GM12892 (cell line): ENCODE results near the gene VPS35L.
"Not testable (repeated sequence)": the region's sequence is repeated elsewhere in the genome, so short reads cannot be mapped to it uniquely, and the experiment has no call there.

Experiments used
- DNase-seq: peaks from one replicate; pipeline ENCODE4 v3.0.0; 2011; ENCODE audit not compliant: insufficient read length
- FAIRE-seq: peaks from 2 replicates; lab custom pipeline; 2011; peaks lifted over from hg19 to GRCh38; lab: Jason Lieb, UNC
- POLR2A ChIP-seq: IDR thresholded peaks from 2 replicates; pipeline ENCODE4 v1.6.1; 2011; ENCODE audit warnings: low read depth, low read length, control low read depth
- POLR2AphosphoS5 ChIP-seq: IDR thresholded peaks from 2 replicates; pipeline ENCODE4 v1.6.1; 2011; ENCODE audit warnings: low read depth, low read length, control low read depth
- TAF1 ChIP-seq: IDR thresholded peaks from 2 replicates; pipeline ENCODE4 v1.6.1; 2011; ENCODE audit warnings: low read depth, mild to moderate bottlenecking, control low read depth, low read length, borderline replicate concordance

Gene VPS35L

DNA sequence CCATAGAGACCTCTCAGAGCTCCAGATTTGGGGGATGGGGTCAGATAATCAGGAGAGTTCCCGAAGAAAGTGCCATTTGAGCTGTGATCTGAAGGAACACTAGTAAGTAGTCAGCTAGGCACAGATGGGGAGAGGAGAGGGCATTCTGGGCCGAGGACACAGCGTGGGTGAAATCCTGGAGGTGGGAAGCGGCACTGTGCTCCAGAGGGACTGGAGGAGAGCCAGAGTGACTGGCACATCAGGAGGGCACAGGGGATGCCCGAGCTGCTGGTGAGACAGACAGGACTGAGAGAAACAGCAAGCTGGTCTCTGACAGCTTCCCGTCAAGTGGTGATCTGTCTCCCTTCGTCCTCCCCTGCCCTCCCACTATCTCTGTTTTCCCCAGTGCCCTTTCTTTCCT lies 121.9 kb downstream of the VPS35L start:
- no peak for DNase-seq
- no peak for TF ChIP-seq POLR2AphosphoS5
- TF ChIP-seq TAF1 = no peak
- no peak for FAIRE-seq

DNA sequence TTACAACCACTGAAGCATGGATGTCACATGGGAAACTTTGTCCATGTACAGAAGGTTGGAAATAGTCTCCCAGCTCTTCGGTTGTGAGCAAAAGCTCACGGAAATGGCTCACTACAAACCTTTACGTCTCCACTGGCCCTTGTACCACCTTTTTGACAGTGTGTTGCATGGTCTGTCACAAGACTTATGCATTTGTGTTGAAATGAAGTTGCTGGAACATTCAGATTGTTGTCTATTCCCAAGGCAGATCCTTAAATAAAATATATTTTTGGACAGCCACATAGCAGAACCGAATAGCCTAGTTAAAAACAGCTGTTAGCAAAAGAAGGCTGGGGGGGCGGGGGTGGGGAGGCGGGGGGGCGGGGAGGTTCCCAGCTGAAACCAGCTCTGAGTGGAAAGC lies 123.3 kb downstream of the VPS35L start:
- TF ChIP-seq TAF1 (no peak), POLR2A (no peak), POLR2AphosphoS5 (no peak)
- DNase-seq (no peak), FAIRE-seq (no peak)

GRCh38 chr16:19679281-19679680 lies 123.8 kb downstream of the VPS35L start:
- not testable (repeated sequence) for FAIRE-seq, DNase-seq

GRCh38 chr16:19680881-19681340 lies 125.4 kb downstream of the VPS35L start:
- FAIRE-seq = no peak
- TF ChIP-seq POLR2AphosphoS5 (no peak), TAF1 (no peak), POLR2A (no peak)
- DNase-seq = no peak

GRCh38 chr16:19681637-19682036 lies 126.1 kb downstream of the VPS35L start:
- no peak for TF ChIP-seq TAF1
- no peak for TF ChIP-seq POLR2A
- TF ChIP-seq POLR2AphosphoS5 = no peak
- FAIRE-seq (no peak), DNase-seq (no peak)

GRCh38 chr16:19683453-19684236 lies 128.1 kb downstream of the VPS35L start:
- TF ChIP-seq POLR2AphosphoS5 (no peak), POLR2A (no peak), TAF1 (no peak)
- FAIRE-seq (no peak), DNase-seq (no peak)

GRCh38 chr16:19685176-19685575 lies 129.7 kb downstream of the VPS35L start:
- TF ChIP-seq TAF1 (no peak), POLR2AphosphoS5 (no peak), POLR2A (no peak)
- no peak for DNase-seq
- no peak for FAIRE-seq

DNA sequence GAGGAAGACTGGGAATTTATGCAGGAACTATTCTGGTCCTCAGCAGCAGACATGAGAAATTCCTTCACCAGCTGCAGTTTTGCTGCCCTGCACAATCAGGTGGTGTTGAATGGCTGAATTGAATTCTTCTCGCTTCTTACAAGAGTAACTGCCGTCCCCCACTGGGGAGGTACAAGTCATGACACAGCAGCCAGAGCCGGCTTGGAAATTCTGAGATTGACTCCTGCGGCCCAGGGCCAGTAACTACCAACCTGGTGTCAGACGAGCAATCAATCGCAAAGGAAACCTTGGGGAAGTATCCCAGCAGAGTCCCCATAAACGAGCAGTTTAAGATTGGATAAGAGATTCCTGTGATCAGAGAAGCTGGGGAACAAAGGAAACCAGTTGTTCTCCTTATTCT lies 131.8 kb downstream of the VPS35L start:
- FAIRE-seq (no peak), DNase-seq (no peak)
- TF ChIP-seq POLR2AphosphoS5 (no peak), TAF1 (no peak), POLR2A (no peak)

DNA sequence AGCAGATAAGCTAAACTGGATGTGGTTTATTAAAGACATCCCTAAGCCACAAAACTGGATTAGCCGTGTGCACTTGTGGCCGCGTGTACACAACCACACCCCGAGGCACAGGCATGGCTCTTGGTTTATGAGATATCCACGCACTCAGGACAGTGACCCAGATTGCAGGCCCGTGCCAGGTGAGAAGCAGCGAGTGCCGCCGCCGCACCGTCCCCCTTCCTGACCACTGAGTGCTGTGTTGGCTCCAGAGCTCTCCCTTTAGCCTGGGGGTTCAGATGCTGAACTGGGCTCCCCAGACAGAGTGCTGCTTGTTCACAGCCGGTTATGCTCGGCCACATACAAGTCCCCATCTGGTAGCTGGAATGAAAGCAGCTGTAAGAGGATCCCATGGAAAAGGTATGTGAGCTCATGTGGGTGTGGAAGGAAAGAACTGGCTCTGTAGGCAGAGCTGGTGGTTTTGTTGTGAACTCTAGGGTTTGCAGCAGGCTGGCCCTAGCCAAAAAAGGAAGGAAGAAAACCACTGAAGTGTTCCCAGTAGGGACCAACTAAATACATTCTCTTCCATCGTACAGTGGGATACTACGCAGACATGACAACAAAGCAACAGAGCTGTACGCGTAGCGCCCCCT lies 133.0 kb downstream of the VPS35L start:
- no peak for TF ChIP-seq POLR2A
- TF ChIP-seq TAF1 = no peak
- no peak for TF ChIP-seq POLR2AphosphoS5
- DNase-seq (no peak), FAIRE-seq (no peak)

DNA sequence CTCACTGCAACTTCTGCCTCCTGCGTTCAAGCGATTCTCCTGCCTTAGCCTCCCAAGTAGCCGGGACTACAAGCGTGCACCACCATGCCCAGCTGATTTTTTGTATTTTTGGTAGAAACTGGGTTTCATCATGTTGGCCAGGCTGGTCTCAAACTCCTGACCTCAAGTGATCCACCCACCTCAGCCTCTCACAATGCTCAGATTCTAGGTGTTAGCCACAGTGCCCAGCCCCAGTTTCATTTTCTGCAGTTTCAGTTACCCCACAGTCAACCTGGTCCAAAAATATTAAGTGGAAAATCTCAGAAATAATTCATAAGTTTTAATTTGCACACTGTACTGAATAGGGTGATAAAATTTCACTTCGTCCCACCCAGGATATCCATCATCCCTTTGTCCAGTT lies 133.8 kb downstream of the VPS35L start:
- TF ChIP-seq POLR2A (no peak), POLR2AphosphoS5 (no peak), TAF1 (no peak)
- FAIRE-seq = no peak
- no peak for DNase-seq

DNA sequence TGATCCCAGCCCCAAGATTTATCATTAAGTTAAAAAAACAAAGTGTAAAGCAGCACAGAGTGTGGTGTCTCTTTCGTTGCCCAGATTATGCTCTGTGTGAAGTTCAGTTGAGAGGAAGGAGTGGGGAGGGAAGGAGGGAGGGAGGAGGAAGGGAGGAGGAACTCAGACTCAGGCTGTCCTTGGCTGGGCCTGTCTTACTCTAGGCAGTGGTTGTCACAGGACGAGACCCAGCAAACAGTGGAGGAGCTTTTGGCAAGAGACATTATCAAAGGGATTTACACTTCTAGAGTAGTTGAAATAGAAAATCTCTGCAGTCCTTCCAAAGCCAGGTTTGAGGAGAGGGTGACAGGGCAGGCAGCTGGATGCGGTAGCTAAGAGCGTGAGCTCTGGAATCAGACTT lies 134.7 kb downstream of the VPS35L start:
- DNase-seq = no peak
- no peak for TF ChIP-seq POLR2AphosphoS5
- no peak for TF ChIP-seq TAF1
- no peak for TF ChIP-seq POLR2A
- FAIRE-seq = no peak

GRCh38 chr16:19691161-19691711 lies 135.7 kb downstream of the VPS35L start:
- TF ChIP-seq POLR2AphosphoS5 (no peak), POLR2A (no peak), TAF1 (no peak)
- FAIRE-seq (no peak), DNase-seq (no peak)

DNA sequence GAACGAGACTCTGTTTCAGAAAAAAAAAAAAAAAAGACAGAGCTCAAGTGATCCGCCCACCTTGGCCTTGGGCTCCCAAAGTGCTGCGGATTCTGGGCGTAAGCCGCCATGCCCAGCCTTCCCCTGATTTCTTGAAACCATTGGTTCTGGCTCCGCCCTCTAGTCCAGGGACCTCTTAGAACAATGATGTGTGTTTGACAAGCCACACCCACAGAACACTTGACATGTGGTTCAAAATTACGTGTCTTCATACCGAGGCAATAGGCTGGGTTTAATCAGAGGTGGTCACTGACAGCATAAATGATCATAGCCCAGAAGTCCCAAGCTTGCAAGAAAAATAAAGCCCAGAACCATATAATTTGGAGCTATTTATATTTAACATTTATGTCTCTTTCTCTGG lies 139.5 kb downstream of the VPS35L start:
- FAIRE-seq = no peak
- TF ChIP-seq TAF1 (no peak), POLR2AphosphoS5 (no peak), POLR2A (no peak)
- no peak for DNase-seq
